NCI-H146 treated with DMSO at 0.1 percent for 48 hours (cell line): Measurements from ENCODE around the gene LZIC.
"Not testable (repeated sequence)": the region's sequence is repeated elsewhere in the genome, so short reads cannot be mapped to it uniquely, and the experiment has no call there.

Experiments
- DNase-seq: peaks from one replicate; lab custom pipeline; 2025; ENCODE audit not compliant: unreplicated experiment; lab: John Stamatoyannopoulos, UW

Gene LZIC

GRCh38 chr1:9942939-9943788, at the start of gene LZIC, which contains the start of gene NMNAT1:
LZIC (minus strand) TSS chr1:9943391; CDS start chr1:9936619, 6,772 bp downstream.
NMNAT1 (plus strand) TSS chr1:9943475; CDS start chr1:9972074, 28,599 bp downstream.
- DNase-seq, result peak; percentile 25

- DNase-seq, result no peak
Measured at GRCh38 chr1:9992910-9993309, 49.7 kb upstream of the LZIC start.

- no peak for DNase-seq
Measured at GRCh38 chr1:9990944-9991343, 47.8 kb upstream of the LZIC start.

GRCh38 chr1:9989773-9990172, 46.6 kb upstream of the LZIC start:
- no peak for DNase-seq

GRCh38 chr1:9985001-9985400, 41.8 kb upstream of the LZIC start:
- DNase-seq, result no peak

- no peak for DNase-seq
Measured at GRCh38 chr1:9984253-9984652, 41.1 kb upstream of the LZIC start.

GRCh38 chr1:9960706-9961562, 17.7 kb upstream of the LZIC start:
- no peak for DNase-seq

- DNase-seq, result no peak
Measured at GRCh38 chr1:9960011-9960410, 16.8 kb upstream of the LZIC start.

GRCh38 chr1:9957726-9958125, 14.5 kb upstream of the LZIC start:
- no peak for DNase-seq

- DNase-seq, result no peak
Measured at GRCh38 chr1:9946315-9946714, 3.1 kb upstream of the LZIC start.

GRCh38 chr1:9942399-9942938, 722 bp downstream of the LZIC start:
- no peak for DNase-seq

GRCh38 chr1:9929431-9930385, 13.5 kb downstream of the LZIC start:
- DNase-seq, result no peak

GRCh38 chr1:9927259-9927658, 15.9 kb downstream of the LZIC start:
- no peak for DNase-seq

- no peak for DNase-seq
Measured at GRCh38 chr1:9922342-9922741, 20.8 kb downstream of the LZIC start.

- DNase-seq, result no peak
Measured at GRCh38 chr1:9920606-9921005, 22.6 kb downstream of the LZIC start.

- DNase-seq, result no peak
Measured at GRCh38 chr1:9917901-9918300, 25.3 kb downstream of the LZIC start.

- not testable (repeated sequence) for DNase-seq
Measured at GRCh38 chr1:9917495-9917894, 25.7 kb downstream of the LZIC start.

- DNase-seq, result no peak
Measured at GRCh38 chr1:9916452-9916851, 26.7 kb downstream of the LZIC start.

GRCh38 chr1:9914610-9914937, 28.6 kb downstream of the LZIC start:
- DNase-seq, result no peak

- DNase-seq, result no peak
Measured at GRCh38 chr1:9912264-9912936, 30.8 kb downstream of the LZIC start.
